Measurements from ENCODE around the gene CHD9NB.

CHD9NB gene

DNA sequence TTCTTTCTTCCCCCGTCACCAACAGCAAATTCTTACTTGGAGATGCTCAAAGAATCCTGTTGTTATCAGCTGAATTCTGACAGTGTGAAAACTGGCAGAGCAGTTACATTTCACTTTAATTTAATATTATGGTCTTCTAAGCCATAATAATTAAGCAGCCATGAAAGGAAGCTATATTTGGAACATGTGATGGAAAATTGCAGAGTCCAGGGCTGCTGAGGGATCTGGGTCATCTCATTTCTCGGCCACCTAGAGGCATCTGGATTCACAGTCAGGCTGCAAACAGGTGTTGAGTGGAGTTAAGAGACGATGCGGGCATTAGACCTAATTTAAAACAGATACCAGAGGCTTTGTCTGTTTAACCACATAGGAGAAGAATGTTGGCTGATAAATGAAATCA is 38.4 kb downstream of the CHD9NB start:
- POLR2A ChIA-PET = no interaction called here
- H3K9me3 ChIP-seq (ENCODE audit: control insufficient read depth, insufficient read depth, low read depth, low read length) = no peaks in the 10 kb centered on the region

DNA sequence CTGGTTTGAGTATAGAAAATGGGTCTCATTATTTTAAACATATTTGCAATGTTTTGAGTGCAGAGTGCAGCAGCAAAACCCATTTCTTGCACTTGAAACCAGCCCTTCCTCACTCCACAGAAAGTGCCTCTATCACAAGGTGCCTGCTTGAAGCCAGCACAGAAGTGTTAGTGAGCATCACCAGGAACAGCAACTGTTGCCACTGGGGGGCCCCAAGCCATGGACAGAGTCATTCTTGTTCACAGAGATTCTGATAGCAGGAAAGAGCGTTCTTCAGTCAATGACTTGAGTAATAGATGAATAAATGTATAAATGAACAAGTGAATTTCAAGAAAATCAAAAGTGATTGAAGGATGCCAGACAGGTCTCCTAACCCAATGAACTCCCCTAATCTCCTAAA is 45.6 kb downstream of the CHD9NB start:
- H3K36me3 ChIP-seq (ENCODE audit: control insufficient read depth in 2 of 2, insufficient read depth in 1 of 2, low read length in 2 of 2) = no peaks in the 10 kb centered on the region
- H3K4me3 ChIP-seq (ENCODE audit: low read depth, low read length) = no peak overlapping the region
- no peaks in the 10 kb centered on the region for H3K4me1 ChIP-seq (ENCODE audit: control insufficient read depth, insufficient read depth, low read length)
- no peak overlapping the region for H3K27ac ChIP-seq (ENCODE audit: extremely low read depth, low read depth, low read length)
- ChIA-PET POLR2A (no interaction called here), CTCF (no interaction called here)
- no peaks in the 10 kb centered on the region for H3K9me3 ChIP-seq (ENCODE audit: control insufficient read depth, insufficient read depth, low read depth, low read length)
- TF ChIP-seq ZNF623 (tag by site-specific recombination; IDR thresholded peaks at IDR 0.05) (no peak), RBAK (tag by site-specific recombination; IDR thresholded peaks at IDR 0.05) (no peak), ZNF404 (tag by site-specific recombination; IDR thresholded peaks at IDR 0.05) (no peak), ZSCAN23 (tag by site-specific recombination; IDR thresholded peaks at IDR 0.05) (no peak), REPIN1 (tag by site-specific recombination; IDR thresholded peaks at IDR 0.05; ENCODE audit: low read depth) (no peak), ZNF544 (tag by site-specific recombination; IDR thresholded peaks at IDR 0.05) (no peak), ZNF221 (tag by site-specific recombination; IDR thresholded peaks at IDR 0.05; ENCODE audit: borderline replicate concordance) (no peak), ZBTB1 (tag by site-specific recombination; IDR thresholded peaks at IDR 0.05) (no peak), ZNF473 (tag by site-specific recombination; IDR thresholded peaks at IDR 0.05) (no peak), ZNF354C (tag by site-specific recombination; IDR thresholded peaks at IDR 0.05; ENCODE audit: borderline replicate concordance, low read depth) (no peak), ZBTB17 (tag by site-specific recombination; IDR thresholded peaks at IDR 0.05) (no peak)
- TF ChIP-seq, protein P1, sequence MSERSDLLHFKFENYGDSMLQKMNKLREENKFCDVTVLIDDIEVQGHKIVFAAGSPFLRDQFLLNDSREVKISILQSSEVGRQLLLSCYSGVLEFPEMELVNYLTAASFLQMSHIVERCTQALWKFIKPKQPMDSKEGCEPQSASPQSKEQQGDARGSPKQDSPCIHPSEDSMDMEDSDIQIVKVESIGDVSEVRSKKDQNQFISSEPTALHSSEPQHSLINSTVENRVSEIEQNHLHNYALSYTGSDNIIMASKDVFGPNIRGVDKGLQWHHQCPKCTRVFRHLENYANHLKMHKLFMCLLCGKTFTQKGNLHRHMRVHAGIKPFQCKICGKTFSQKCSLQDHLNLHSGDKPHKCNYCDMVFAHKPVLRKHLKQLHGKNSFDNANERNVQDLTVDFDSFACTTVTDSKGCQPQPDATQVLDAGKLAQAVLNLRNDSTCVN (tag by site-specific recombination; optimal IDR thresholded peaks at IDR 0.05) = no peak

More for the DNA sequence above, 38.4 kb downstream of the CHD9NB start:
- no peak overlapping the region for H3K4me3 ChIP-seq (ENCODE audit: low read depth, low read length)
- no peak overlapping the region for H3K27ac ChIP-seq (ENCODE audit: extremely low read depth, low read depth, low read length)
- CTCF ChIA-PET = interaction anchor here (4.6 kb wide), 1 partner anchor 8 kb away, joined by 26 read pairs; no protein-coding TSS in a partner anchor
- TF ChIP-seq ZNF48 (tag by site-specific recombination; IDR thresholded peaks at IDR 0.05) (no peak), ZNF548 (tag by site-specific recombination; IDR thresholded peaks at IDR 0.05) (no peak), ZXDB (tag by site-specific recombination; IDR thresholded peaks at IDR 0.05) (no peak), ZNF623 (tag by site-specific recombination; IDR thresholded peaks at IDR 0.05) (no peak), ZBTB21 (tag by site-specific recombination; IDR thresholded peaks at IDR 0.05) (no peak), ZNF132 (tag by site-specific recombination; IDR thresholded peaks at IDR 0.05; ENCODE audit: borderline replicate concordance) (no peak), ZNF510 (tag by site-specific recombination; IDR thresholded peaks at IDR 0.05; ENCODE audit: insufficient replicate concordance) (no peak), REPIN1 (tag by site-specific recombination; IDR thresholded peaks at IDR 0.05; ENCODE audit: low read depth) (no peak), PRDM1 (tag by site-specific recombination; IDR thresholded peaks at IDR 0.05) (no peak), HOXA7 (CRISPR knock-in tag; IDR thresholded peaks at IDR 0.05; ENCODE audit: borderline replicate concordance) (no peak), ZNF514 (tag by site-specific recombination; IDR thresholded peaks at IDR 0.05) (no peak), ZNF324 (tag by site-specific recombination; IDR thresholded peaks at IDR 0.05) (no peak), ZNF211 (tag by site-specific recombination; IDR thresholded peaks at IDR 0.05; ENCODE audit: low read depth) (no peak), MZF1 (tag by site-specific recombination; IDR thresholded peaks at IDR 0.05; ENCODE audit: borderline replicate concordance) (no peak), GLIS1 (tag by site-specific recombination; IDR thresholded peaks at IDR 0.05) (no peak)
- TF ChIP-seq, protein P2, sequence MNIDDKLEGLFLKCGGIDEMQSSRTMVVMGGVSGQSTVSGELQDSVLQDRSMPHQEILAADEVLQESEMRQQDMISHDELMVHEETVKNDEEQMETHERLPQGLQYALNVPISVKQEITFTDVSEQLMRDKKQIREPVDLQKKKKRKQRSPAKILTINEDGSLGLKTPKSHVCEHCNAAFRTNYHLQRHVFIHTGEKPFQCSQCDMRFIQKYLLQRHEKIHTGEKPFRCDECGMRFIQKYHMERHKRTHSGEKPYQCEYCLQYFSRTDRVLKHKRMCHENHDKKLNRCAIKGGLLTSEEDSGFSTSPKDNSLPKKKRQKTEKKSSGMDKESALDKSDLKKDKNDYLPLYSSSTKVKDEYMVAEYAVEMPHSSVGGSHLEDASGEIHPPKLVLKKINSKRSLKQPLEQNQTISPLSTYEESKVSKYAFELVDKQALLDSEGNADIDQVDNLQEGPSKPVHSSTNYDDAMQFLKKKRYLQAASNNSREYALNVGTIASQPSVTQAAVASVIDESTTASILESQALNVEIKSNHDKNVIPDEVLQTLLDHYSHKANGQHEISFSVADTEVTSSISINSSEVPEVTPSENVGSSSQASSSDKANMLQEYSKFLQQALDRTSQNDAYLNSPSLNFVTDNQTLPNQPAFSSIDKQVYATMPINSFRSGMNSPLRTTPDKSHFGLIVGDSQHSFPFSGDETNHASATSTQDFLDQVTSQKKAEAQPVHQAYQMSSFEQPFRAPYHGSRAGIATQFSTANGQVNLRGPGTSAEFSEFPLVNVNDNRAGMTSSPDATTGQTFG (tag by site-specific recombination; IDR thresholded peaks at IDR 0.05; ENCODE audit: borderline replicate concordance) = no peak
- TF ChIP-seq, protein P3, sequence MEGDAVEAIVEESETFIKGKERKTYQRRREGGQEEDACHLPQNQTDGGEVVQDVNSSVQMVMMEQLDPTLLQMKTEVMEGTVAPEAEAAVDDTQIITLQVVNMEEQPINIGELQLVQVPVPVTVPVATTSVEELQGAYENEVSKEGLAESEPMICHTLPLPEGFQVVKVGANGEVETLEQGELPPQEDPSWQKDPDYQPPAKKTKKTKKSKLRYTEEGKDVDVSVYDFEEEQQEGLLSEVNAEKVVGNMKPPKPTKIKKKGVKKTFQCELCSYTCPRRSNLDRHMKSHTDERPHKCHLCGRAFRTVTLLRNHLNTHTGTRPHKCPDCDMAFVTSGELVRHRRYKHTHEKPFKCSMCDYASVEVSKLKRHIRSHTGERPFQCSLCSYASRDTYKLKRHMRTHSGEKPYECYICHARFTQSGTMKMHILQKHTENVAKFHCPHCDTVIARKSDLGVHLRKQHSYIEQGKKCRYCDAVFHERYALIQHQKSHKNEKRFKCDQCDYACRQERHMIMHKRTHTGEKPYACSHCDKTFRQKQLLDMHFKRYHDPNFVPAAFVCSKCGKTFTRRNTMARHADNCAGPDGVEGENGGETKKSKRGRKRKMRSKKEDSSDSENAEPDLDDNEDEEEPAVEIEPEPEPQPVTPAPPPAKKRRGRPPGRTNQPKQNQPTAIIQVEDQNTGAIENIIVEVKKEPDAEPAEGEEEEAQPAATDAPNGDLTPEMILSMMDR (tag by site-specific recombination; IDR thresholded peaks at IDR 0.05) = no peak
- TF ChIP-seq, protein P4, sequence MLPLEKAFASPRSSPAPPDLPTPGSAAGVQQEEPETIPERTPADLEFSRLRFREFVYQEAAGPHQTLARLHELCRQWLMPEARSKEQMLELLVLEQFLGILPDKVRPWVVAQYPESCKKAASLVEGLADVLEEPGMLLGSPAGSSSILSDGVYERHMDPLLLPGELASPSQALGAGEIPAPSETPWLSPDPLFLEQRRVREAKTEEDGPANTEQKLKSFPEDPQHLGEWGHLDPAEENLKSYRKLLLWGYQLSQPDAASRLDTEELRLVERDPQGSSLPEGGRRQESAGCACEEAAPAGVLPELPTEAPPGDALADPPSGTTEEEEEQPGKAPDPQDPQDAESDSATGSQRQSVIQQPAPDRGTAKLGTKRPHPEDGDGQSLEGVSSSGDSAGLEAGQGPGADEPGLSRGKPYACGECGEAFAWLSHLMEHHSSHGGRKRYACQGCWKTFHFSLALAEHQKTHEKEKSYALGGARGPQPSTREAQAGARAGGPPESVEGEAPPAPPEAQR (tag by site-specific recombination; IDR thresholded peaks at IDR 0.05) = no peak
- H3K4me1 ChIP-seq (ENCODE audit: control insufficient read depth, insufficient read depth, low read length) = no peaks in the 10 kb centered on the region
- no peaks in the 10 kb centered on the region for H3K36me3 ChIP-seq (ENCODE audit: control insufficient read depth in 2 of 2, insufficient read depth in 1 of 2, low read length in 2 of 2)

Measured in HEK293 (cell line).